BLaER1 (cell line): ENCODE measurements around the gene KIF18A.

ENCODE experiments used
- H3K27ac ChIP-seq: shearing (Covaris generic); formaldehyde crosslinking; 2 replicates; pipeline ENCODE4 v1.8.1; 2022
- H3K27me3 ChIP-seq: shearing (Covaris generic); formaldehyde crosslinking; 2 replicates; pipeline ENCODE4 v1.8.1; 2022
- H3K36me3 ChIP-seq: shearing (Covaris generic); formaldehyde crosslinking; 2 replicates; pipeline ENCODE4 v1.8.1; 2022
- H3K4me1 ChIP-seq: shearing (Covaris generic); formaldehyde crosslinking; 2 replicates; pipeline ENCODE4 v1.8.1; 2022
- H3K4me2 ChIP-seq: shearing (Covaris generic); formaldehyde crosslinking; 2 replicates; pipeline ENCODE4 v1.8.1; 2022
- H3K4me3 ChIP-seq: shearing (Covaris generic); formaldehyde crosslinking; 2 replicates; pipeline ENCODE4 v1.8.1; 2022
- H3K9ac ChIP-seq: shearing (Covaris generic); formaldehyde crosslinking; 2 replicates; pipeline ENCODE4 v1.8.1; 2022
- H3K9me3 ChIP-seq: shearing (Covaris generic); formaldehyde crosslinking; 2 replicates; pipeline ENCODE4 v1.8.1; 2022
- H4K20me1 ChIP-seq: shearing (Covaris generic); formaldehyde crosslinking; 2 replicates; pipeline ENCODE4 v1.8.1; 2022
- Cebpa-rat ChIP-seq: shearing (Covaris generic); IDR thresholded peaks from 2 replicates; pipeline ENCODE4 v1.8.1; 2022

The KIF18A gene

GRCh38 chr11:28054821-28055220 is 53.1 kb downstream of the KIF18A start:
- H3K4me2 ChIP-seq = no peak overlapping the region
- H3K27me3 ChIP-seq = no peaks in the 10 kb centered on the region
- H3K36me3 ChIP-seq = peaks cover 43% of the 10 kb centered on the region
- no peak overlapping the region for H3K9ac ChIP-seq
- H3K4me3 ChIP-seq = no peak overlapping the region
- H4K20me1 ChIP-seq = no peaks in the 10 kb centered on the region
- no peak overlapping the region for H3K27ac ChIP-seq
- H3K4me1 ChIP-seq = no peaks in the 10 kb centered on the region
- no peaks in the 10 kb centered on the region for H3K9me3 ChIP-seq
- no peak for TF ChIP-seq Cebpa-rat

- peaks cover 11% of the 10 kb centered on the region; the same call in 1 of the 2 replicates for H3K36me3 ChIP-seq
- no peaks in the 10 kb centered on the region for H3K4me1 ChIP-seq
- H3K27me3 ChIP-seq = no peaks in the 10 kb centered on the region
- H3K9ac ChIP-seq = no peak overlapping the region
- H3K4me2 ChIP-seq = no peak overlapping the region
- no peak overlapping the region for H3K27ac ChIP-seq
- H3K4me3 ChIP-seq = no peak overlapping the region
- TF ChIP-seq Cebpa-rat = no peak
- H4K20me1 ChIP-seq = no peaks in the 10 kb centered on the region
- H3K9me3 ChIP-seq = no peaks in the 10 kb centered on the region
Measured at GRCh38 chr11:28049338-28050216, 58.4 kb downstream of the KIF18A start.

GRCh38 chr11:28048812-28049211 is 59.1 kb downstream of the KIF18A start:
- H3K4me1 ChIP-seq = no peaks in the 10 kb centered on the region
- H4K20me1 ChIP-seq = no peaks in the 10 kb centered on the region
- no peak overlapping the region for H3K27ac ChIP-seq
- no peaks in the 10 kb centered on the region for H3K27me3 ChIP-seq
- H3K9ac ChIP-seq = no peak overlapping the region
- no peak for TF ChIP-seq Cebpa-rat
- H3K4me3 ChIP-seq = no peak overlapping the region
- H3K9me3 ChIP-seq = no peaks in the 10 kb centered on the region
- H3K36me3 ChIP-seq = peaks cover 6% of the 10 kb centered on the region; the same call in 1 of the 2 replicates
- H3K4me2 ChIP-seq = no peak overlapping the region

- H3K4me2 ChIP-seq = no peak overlapping the region
- H3K4me3 ChIP-seq = no peak overlapping the region
- no peaks in the 10 kb centered on the region for H4K20me1 ChIP-seq
- no peak overlapping the region for H3K27ac ChIP-seq
- peaks cover 6% of the 10 kb centered on the region; the same call in 1 of the 2 replicates for H3K36me3 ChIP-seq
- H3K9ac ChIP-seq = no peak overlapping the region
- no peak for TF ChIP-seq Cebpa-rat
- no peaks in the 10 kb centered on the region for H3K27me3 ChIP-seq
- H3K4me1 ChIP-seq = no peaks in the 10 kb centered on the region
- H3K9me3 ChIP-seq = no peaks in the 10 kb centered on the region
Measured at GRCh38 chr11:28043930-28044709, 63.8 kb downstream of the KIF18A start.

GRCh38 chr11:28040384-28040783 is 67.6 kb downstream of the KIF18A start:
- peaks cover 7% of the 10 kb centered on the region for H3K4me1 ChIP-seq
- TF ChIP-seq Cebpa-rat = no peak
- no peak overlapping the region for H3K9ac ChIP-seq

GRCh38 chr11:28038775-28039174 is 69.2 kb downstream of the KIF18A start:
- Histone ChIP-seq H4K20me1 (no peaks in the 10 kb centered on the region), H3K36me3 (peaks cover 22% of the 10 kb centered on the region; the same call in 1 of the 2 replicates), H3K4me1 (peaks cover 7% of the 10 kb centered on the region), H3K27me3 (no peaks in the 10 kb centered on the region), H3K4me2 (peak overlapping the region; percentile 16; the same call in 1 of the 2 replicates), H3K4me3 (no peak overlapping the region), H3K9ac (no peak overlapping the region), H3K9me3 (no peaks in the 10 kb centered on the region), H3K27ac (no peak overlapping the region)
- TF ChIP-seq Cebpa-rat = no peak

More at GRCh38 chr11:28040384-28040783, 67.6 kb downstream of the KIF18A start:
- H3K4me3 ChIP-seq = no peak overlapping the region
- H3K36me3 ChIP-seq = peaks cover 14% of the 10 kb centered on the region; the same call in 1 of the 2 replicates
- no peaks in the 10 kb centered on the region for H3K9me3 ChIP-seq
- no peaks in the 10 kb centered on the region for H3K27me3 ChIP-seq
- H3K4me2 ChIP-seq = no peak overlapping the region
- no peak overlapping the region for H3K27ac ChIP-seq
- no peaks in the 10 kb centered on the region for H4K20me1 ChIP-seq

GRCh38 chr11:28026634-28027290 is 81.2 kb downstream of the KIF18A start:
- H3K27me3 ChIP-seq = no peaks in the 10 kb centered on the region
- no peak overlapping the region for H3K9ac ChIP-seq
- H3K27ac ChIP-seq = no peak overlapping the region
- H3K4me3 ChIP-seq = no peak overlapping the region
- H3K4me2 ChIP-seq = no peak overlapping the region
- H3K4me1 ChIP-seq = no peaks in the 10 kb centered on the region
- TF ChIP-seq Cebpa-rat = no peak
- H3K9me3 ChIP-seq = peaks cover 7% of the 10 kb centered on the region; the same call in 1 of the 2 replicates
- no peaks in the 10 kb centered on the region for H4K20me1 ChIP-seq
- peaks cover 13% of the 10 kb centered on the region for H3K36me3 ChIP-seq

- no peak overlapping the region for H3K27ac ChIP-seq
- no peaks in the 10 kb centered on the region for H4K20me1 ChIP-seq
- H3K36me3 ChIP-seq = peaks cover 16% of the 10 kb centered on the region
- H3K4me2 ChIP-seq = no peak overlapping the region
- TF ChIP-seq Cebpa-rat = no peak
- H3K9me3 ChIP-seq = no peaks in the 10 kb centered on the region
- H3K9ac ChIP-seq = no peak overlapping the region
- no peak overlapping the region for H3K4me3 ChIP-seq
- H3K4me1 ChIP-seq = no peaks in the 10 kb centered on the region
- no peaks in the 10 kb centered on the region for H3K27me3 ChIP-seq
Measured at GRCh38 chr11:28017816-28018215, 90.1 kb downstream of the KIF18A start.

GRCh38 chr11:28011813-28012212 is 96.1 kb downstream of the KIF18A start:
- Histone ChIP-seq H3K9ac (no peak overlapping the region), H3K27ac (no peak overlapping the region), H3K9me3 (no peaks in the 10 kb centered on the region)

More at GRCh38 chr11:28011813-28012212, 96.1 kb downstream of the KIF18A start:
- no peak overlapping the region for H3K4me3 ChIP-seq
- no peaks in the 10 kb centered on the region for H3K27me3 ChIP-seq
- TF ChIP-seq Cebpa-rat = no peak
- no peaks in the 10 kb centered on the region for H3K4me1 ChIP-seq
- H4K20me1 ChIP-seq = no peaks in the 10 kb centered on the region
- H3K36me3 ChIP-seq = no peaks in the 10 kb centered on the region
- no peak overlapping the region for H3K4me2 ChIP-seq
